Activated CD8-positive, alpha-beta memory T cell treated with anti-CD3 and anti-CD28 coated beads, Interleukin-2, amount 50 U/mL, for 4 hours (primary cell): ENCODE data around the gene ANKRD16.
"Not testable (repeated sequence)": the region's sequence is repeated elsewhere in the genome, so short reads cannot be mapped to it uniquely, and the experiment has no call there.

ENCODE experiments used
- DNase-seq: peaks from one replicate; pipeline ENCODE4 v3.0.0-alpha.2; 2020

The ANKRD16 gene

DNA sequence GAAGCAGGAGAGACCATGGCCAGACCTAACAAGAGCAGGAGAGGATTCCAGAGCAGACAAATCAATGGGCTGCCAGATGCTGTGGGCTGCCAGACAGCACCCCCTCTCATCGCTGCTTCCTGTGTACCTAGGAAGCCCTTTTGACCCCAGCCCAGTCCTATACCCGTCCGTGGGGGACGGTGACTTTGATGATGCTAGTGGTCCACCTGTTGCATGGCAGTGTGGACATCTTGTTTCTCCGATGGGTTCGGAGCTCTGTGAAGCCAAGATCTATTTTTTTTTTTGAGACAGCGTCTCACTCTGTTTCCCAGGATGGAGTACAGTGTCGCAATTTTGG, 58.3 kb downstream of the ANKRD16 start:
- no peak for DNase-seq

DNA sequence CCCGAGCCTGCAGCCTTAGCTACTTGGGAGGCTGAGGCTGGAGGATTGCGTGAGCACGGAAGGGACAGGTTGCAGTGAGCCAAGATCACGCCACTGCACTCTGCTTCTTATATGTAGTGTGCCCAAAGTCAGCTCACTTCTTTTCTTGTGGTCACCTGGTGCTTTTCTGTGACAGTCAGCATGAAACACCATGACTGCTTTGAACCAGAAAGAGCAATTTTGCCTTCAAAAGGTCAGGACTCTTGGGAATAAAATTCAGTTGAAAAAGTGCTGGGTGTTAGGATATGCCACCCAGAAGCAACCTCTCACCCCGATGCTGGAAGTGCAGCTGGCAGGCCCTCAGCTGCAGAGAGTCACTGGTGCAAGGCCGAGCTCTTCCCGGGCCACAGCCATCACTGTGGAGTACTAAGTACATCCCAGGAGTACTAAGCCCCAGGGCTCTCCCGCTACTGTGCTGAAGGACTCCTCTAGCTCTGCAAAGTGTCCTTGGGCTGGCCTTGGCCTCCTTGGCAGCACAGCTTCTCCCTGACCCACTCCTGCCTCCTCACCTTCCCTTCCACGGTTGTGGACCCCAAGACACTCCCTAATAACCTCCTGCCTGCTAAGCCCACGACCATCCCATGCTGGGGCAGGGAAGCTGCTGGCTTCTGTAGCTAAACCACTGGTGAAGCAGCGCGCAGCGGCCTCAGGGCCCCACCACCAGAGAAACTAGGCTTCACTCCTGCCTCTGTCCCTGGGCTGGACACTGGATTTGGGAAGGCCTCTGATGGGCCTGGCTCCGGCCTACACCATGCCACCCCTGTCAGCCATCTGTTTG, 58.9 kb downstream of the ANKRD16 start:
- DNase-seq = no peak

DNA sequence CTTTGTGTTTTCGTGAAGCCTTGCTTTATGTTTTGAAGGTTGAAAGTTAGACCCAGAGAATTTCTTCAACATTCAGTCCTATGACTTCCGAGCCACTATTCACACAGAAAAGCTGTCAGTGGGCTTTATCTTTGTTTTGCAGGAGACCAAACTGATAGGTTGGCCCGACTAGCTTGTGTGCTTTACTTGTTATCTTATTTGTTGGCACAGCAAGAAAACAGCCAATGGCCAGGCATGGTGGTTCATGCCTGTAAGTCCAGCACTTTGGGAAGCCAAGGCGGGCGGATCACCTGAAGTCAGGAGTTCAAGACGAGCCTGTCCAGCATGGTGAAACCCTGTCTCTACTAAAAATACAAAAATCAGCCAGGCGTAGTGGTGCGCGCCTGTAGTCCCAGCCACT, 60.4 kb downstream of the ANKRD16 start:
- no peak for DNase-seq

DNA sequence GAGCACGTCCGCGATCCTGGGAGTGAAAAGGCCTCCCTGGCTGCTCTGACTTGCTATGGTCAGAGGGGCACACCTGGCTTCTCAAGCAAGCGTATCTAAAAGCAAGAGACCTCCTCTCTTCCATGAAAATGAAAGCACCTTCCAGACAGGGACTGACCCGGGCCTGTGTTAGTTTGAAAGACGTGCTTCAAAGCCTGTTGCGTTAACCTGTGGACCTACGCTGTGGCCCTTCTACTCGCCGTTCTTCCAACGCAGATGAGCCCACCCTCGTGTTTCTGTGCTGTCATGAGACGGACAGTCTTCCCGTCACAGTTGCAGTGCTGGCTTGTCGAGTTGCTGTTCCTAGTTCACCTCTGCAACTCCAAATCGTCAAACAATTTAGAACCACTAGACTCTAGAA, 61.0 kb downstream of the ANKRD16 start:
- DNase-seq = no peak

DNA sequence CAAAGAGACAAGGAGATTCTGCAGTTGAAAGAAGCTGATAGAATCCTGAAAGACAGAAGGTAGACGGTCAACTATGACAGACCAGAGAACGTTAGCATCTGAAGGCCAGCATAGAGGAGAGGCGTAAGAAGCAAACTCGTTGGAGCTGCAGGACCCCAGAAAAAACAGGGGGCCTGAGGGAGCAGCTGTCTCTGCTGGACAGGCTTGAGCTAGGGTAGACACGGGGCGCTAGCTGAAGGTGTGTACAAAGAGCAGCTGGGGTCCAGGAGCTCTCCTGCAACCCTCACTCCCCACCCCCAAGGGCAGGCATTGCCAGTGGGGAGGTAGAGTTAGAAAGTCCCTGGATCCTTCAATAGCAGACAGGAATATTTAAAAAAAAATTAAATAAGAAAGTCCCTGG, 61.9 kb downstream of the ANKRD16 start:
- DNase-seq = no peak

DNA sequence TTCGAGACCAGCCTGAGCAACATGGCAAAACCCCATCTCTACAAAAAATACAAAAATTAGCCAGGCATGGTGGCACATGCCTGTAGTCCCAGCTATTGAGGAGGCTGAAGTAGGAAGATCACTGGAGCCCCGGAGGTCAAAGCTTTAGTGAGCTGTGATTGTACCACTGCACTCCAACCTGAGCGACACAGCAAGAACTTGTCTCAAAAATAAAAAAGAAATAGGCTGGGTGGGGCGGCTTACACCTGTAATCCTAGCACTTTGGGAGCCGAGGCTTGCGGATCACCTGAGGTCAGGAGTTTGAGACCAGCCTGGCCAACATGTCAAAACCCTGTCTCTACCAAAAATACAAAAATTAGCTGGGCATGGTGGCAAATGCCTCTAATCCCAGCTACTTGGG, 63.2 kb downstream of the ANKRD16 start:
- DNase-seq = not testable (repeated sequence)

DNA sequence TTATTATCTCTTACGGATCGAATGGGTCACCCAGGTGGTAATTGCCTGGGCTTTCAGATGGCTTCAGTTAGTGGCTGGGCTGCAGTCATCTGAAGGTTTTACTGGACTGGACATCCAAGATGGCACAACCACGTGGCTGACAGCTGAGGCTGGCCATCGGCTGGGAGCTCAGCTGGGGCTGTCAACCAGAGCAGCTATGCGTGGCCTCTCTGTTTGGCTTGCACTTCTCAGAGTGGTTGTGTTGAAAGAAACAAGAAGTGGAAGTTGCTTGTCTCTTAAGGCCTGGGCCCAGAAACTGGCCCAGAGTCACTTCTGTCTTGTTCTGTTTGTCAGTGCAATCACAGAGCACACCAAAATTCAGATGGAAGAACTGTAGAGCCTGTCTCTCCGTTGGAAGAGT, 70.8 kb downstream of the ANKRD16 start:
- no peak for DNase-seq

DNA sequence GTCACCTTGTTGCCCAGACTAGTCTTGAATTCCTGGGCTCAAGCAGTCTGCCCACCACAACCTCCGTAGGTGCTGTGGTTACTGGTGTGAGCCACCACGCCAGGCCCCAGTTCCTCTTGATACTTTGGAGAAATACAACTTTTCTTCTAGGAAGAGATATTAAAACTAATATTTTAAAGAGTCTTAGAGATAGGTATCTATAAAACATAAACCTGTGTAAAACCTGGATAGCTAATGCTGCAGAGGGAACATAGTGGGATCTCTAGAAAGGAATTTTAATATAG, 71.7 kb downstream of the ANKRD16 start:
- no peak for DNase-seq

DNA sequence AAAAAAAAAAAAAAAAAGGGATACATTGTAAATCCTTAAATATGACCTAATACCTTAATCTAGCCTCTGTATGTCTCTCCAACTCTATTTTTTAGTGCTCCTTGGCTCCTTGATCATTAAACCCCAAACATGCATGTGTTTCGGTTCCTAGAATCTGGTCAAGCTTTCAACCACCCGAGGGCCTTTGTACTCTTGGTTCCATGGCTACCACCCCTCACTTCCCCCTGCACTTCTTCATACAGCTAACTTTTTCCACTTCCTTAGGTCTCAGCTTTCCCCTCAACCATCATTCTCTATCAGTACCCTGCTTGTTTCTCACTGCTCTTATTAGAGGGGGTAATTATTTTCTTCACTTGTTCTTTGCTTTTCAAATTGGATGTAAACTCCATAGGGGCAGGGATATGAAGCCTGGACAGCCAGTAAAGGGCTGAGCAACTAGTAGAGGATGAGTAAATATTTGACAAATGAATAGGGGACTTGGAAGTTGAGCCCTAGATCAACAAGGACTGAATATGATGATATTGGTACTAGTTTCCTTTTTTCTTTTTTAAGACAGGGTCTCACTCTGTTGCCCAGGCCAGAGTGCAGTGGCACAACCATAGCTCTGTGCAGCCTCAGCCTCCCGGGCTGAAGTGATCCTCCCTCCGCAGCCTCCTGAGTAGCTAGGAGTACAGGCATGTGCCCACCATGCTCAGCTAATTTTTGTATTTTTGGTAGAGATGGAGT, 72.2 kb downstream of the ANKRD16 start:
- no peak for DNase-seq

DNA sequence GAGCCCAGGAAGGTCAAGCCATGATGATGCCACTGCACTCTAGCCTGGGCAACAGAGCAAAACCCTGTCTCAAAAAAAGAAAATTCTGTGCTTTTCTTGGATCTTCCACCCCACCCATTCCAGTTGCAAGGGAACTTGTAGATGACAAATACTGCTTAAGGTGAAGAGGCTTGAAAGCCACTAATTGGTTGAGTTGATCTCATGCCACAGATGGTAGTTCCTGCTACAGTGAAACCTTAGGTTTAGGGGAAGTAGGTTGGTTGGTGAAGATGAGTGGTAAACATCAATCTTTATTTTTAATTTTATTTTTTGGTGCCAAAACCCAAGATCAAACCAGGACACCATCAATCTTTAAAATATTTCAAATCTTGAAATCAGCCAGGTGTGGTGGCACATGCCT, 73.5 kb downstream of the ANKRD16 start:
- DNase-seq = no peak

DNA sequence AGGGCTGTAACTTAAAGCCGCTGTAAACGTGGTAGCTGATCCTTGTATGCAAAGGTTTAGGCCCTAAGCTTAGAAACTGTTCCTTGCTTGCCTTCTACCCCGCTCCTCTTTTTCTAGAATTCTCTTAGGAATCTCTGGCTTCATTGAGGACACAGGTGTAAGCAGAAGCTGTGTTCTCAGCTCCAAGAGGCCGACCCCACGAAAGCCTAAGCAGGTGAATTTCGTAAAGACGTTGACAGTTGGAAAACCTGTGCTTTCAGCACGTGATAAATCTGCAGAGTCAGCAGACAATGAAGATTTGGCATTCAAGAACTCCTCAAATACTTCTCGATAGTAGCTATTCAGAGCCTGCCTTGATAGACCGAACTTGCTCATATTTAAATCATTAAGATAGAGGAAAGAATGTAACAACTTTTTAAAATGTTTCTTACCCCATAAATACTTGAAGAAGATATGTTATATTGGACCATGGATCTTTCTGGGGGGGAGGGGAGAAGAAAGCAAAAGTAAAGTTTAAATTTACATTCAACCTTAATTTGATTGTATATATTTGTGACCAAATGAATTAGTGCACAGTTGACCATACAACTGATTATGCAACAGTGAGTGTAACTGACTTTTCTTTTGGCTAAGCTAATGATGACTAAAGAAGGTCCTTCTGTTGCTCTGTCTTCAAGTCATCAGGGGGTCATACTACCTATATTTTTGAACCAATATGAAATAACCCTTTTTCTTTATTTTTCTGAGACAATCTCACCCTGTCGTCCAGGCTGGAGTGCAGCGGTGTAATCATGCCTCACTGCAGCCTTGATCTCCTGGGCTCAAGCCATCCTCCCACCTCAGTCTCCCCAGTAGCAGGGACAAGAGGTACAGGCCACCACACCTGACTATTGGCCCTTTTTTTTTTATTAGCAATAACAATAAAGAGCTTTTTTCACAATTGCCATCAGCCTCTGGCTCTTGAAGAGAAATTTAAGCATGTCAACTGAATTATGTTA, 75.3 kb downstream of the ANKRD16 start:
- DNase-seq = no peak

DNA sequence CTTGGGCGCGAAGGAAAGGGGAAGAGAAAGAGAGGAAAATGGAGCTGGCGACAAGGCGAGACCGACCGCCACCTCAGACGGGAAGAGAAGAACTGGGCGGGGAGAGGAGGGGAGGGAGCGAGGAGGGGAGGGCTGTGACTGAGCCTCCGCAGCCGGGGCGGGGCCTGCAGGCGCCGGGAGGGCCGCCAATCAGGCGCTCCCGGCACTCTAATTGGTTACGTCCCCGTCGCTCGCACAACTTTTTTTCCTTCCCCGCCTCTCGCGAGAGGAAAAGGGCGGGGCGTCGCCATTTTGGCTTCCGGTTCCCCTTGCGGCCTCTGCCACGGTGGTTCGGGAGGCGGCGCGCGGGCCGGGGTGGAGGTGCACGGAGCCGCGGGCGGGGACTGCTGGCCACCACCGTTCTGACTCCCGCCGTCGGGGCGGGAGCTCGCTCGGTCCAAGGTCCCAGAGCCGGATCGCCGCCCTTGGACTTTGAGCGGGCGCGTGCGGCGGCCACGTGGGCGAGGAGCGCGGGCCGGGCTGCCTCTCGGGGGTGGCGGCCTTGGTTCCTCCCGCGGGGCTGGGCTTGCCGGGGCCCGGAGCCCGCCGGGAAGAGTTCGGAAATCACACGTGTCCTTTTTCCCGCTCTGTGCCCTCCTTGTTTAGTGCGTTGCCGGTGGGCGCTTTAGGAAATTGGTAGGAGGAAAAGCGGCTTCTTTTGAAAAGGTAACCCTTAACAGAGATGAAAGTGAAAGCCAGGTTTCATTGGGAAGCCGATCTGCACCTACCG, 76.2 kb downstream of the ANKRD16 start, which contains the start of gene GDI2:
TSS of gene GDI2 (minus strand) at position 94 of the 769 bp plus-strand sequence. CDS start 176 bp downstream, outside the sequence.
- DNase-seq = peak; percentile 96

DNA sequence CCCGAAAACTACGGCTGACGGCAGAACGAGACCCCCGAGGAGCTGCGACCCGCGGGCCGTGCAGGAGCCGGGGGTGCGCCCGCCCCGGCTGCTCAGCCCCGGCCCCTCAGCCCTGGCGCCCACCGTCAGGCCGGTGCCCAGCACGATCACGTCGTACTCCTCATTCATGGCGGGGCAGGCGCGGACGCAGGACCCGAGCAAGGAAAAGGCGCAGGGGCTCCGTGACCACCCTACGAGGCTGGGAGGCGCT, 76.7 kb downstream of the ANKRD16 start:
- no peak for DNase-seq

DNA sequence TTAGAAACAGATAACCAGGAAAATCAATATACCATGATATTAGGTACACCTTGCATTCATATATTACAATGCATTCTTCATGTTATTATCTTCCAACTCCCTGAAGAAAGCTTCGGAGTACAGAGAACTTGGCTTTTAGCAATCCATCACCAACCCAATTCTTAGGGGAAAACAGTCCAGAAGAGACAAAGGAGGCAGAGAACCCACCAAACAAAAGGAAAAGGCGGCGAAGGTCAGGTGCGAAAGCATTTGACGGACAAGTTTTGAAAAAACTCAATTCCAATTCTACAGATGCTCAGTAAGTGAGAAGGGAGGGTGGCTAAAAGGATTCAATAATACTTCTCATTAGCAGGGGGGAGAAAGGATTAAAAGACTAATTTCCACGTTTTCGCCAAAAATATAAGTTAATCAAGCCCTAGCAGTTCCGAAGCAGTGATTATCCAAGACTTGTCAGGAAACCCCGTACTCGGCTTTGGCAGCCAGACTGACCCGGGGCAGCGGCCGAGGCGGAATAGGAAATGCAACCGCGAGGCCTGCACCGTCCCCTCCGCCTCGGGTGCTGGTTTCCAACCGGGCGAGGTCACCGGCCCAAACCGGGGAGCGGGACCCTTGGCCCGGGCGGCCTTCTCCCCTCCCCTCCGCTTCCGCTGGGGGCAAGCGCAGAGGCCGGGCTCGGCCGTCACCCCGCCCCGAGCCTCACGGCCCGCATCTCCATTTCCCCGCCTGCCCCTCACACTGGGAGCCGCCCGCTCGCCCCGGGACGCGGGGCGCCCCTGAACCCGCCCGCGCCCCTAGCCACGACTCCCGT, 77.2 kb downstream of the ANKRD16 start:
- no peak for DNase-seq
